Muscle of back (tissue), 11 donors: ENCODE results near the gene SUGCT. TPM values are rescaled to one million over a fixed set of nuclear protein-coding genes. Genes with fewer than 3 reads are reported as not detected.
A peak's percentile ranks its signal among the peaks of the same experiment; 100 is the strongest.

ENCODE experiments used
- DNase-seq, 3 donors: peaks; one replicate each; pipeline versions ENCODE4 v3.0.0 to v3.0.0-alpha.2; 2013
- polyA plus RNA-seq, 10 donors: library from polyadenylated mRNA; unstranded; fragments of 120-200 nt; gene quantifications; one replicate each; pipeline ENCODE4 v1.2.1, GENCODE V29; 2013; ENCODE audit not compliant: insufficient read length in 10 of 10

The SUGCT gene
- polyA plus RNA-seq, 10 donors, result 2.1 to 3.8 (median 3.1) TPM

GRCh38 chr7:40859076-40859475, 724.3 kb downstream of the SUGCT start:
- no peak for DNase-seq

- no peak for DNase-seq
These were observed 725.2 kb downstream of the SUGCT start for GRCh38 chr7:40859965-40860543.

GRCh38 chr7:40865441-40866233, 730.8 kb downstream of the SUGCT start:
- no peak for DNase-seq

GRCh38 chr7:40866601-40867000, 731.8 kb downstream of the SUGCT start:
- DNase-seq, result peak in 2 of 3 donors; percentile 16 to 37

GRCh38 chr7:40870108-40870507, 735.3 kb downstream of the SUGCT start:
- DNase-seq, result no peak

GRCh38 chr7:40873248-40873647, 738.4 kb downstream of the SUGCT start:
- no peak for DNase-seq

- DNase-seq, result no peak
These were observed 740.0 kb downstream of the SUGCT start for GRCh38 chr7:40874756-40875155.

- no peak for DNase-seq
These were observed 741.8 kb downstream of the SUGCT start for GRCh38 chr7:40876601-40877000.

GRCh38 chr7:40879941-40880543, 745.2 kb downstream of the SUGCT start:
- peak in 1 of 3 donors; percentile 20 for DNase-seq

GRCh38 chr7:40880581-40880980, 745.8 kb downstream of the SUGCT start:
- DNase-seq, result peak in 1 of 3 donors; percentile 16

GRCh38 chr7:40881405-40881926, 746.7 kb downstream of the SUGCT start:
- no peak for DNase-seq

GRCh38 chr7:40882071-40882658, 747.4 kb downstream of the SUGCT start:
- DNase-seq, result no peak

- peak in 2 of 3 donors; percentile 30 to 49 for DNase-seq
These were observed 749.0 kb downstream of the SUGCT start for GRCh38 chr7:40883826-40884225.

- DNase-seq, result no peak
These were observed 749.4 kb downstream of the SUGCT start for GRCh38 chr7:40884241-40884640.

- DNase-seq, result peak in 1 of 3 donors; percentile 24
These were observed 750.7 kb downstream of the SUGCT start for GRCh38 chr7:40885503-40885902.

- no peak for DNase-seq
These were observed 752.3 kb downstream of the SUGCT start for GRCh38 chr7:40887099-40887498.

GRCh38 chr7:40888499-40888898, 753.7 kb downstream of the SUGCT start:
- DNase-seq, result no peak

GRCh38 chr7:40889099-40889498, 754.3 kb downstream of the SUGCT start:
- no peak for DNase-seq

- DNase-seq, result no peak
These were observed 754.7 kb downstream of the SUGCT start for GRCh38 chr7:40889539-40889938.

- DNase-seq, result no peak
These were observed 755.4 kb downstream of the SUGCT start for GRCh38 chr7:40890088-40890692.

- no peak for DNase-seq
These were observed 756.4 kb downstream of the SUGCT start for GRCh38 chr7:40891232-40891631.

- peak in 1 of 3 donors; percentile 54 for DNase-seq
These were observed 764.3 kb downstream of the SUGCT start for GRCh38 chr7:40899151-40899550.
